Tibial nerve (tissue), 4 donors: Measurements from ENCODE around the gene MXRA8. TPM values are rescaled to one million over a fixed set of nuclear protein-coding genes. Genes with fewer than 3 reads are reported as not detected.

Source experiments
- DNase-seq, 2 donors: peaks; one replicate each; pipeline ENCODE4 v3.0.0-alpha.2; 2019; ENCODE audit warnings: low spot score in 2 of 2
- H3K27ac ChIP-seq, 4 donors: fragments of 200-600 bp; sonication (generic) in 3 of 4; one replicate each; pipeline ENCODE4 v1.5.1; 2017 to 2019; ENCODE audit warnings: mild to moderate bottlenecking in 1 of 4
- H3K27me3 ChIP-seq, 2 donors: fragments of 200-600 bp; sonication (generic) in 1 of 2; one replicate each; pipeline versions ENCODE4 v1.5.1 to v1.6.0; 2017 to 2019
- H3K36me3 ChIP-seq, 3 donors: fragments of 200-600 bp; sonication (generic); one replicate each; pipeline ENCODE4 v1.5.1; 2018 to 2019
- H3K4me1 ChIP-seq, 4 donors: fragments of 200-600 bp; sonication (generic) in 3 of 4; one replicate each; pipeline ENCODE4 v1.5.1; 2017 to 2019
- H3K4me3 ChIP-seq, 4 donors: fragments of 200-600 bp; sonication (generic) in 3 of 4; one replicate each; pipeline ENCODE4 v1.5.1; 2017 to 2019; ENCODE audit warnings: mild to moderate bottlenecking in 1 of 4, moderate library complexity in 1 of 4
- H3K9me3 ChIP-seq, 4 donors: fragments of 200-600 bp; sonication (generic) in 3 of 4; one replicate each; pipeline ENCODE4 v1.5.1; 2017 to 2019
- CTCF ChIP-seq, 5 experiments: fragments of 200-600 bp in 3 of 5; fragments of 450-650 bp in 2 of 5; sonication (generic) in 3 of 5; IDR thresholded peaks; one replicate each; pipeline ENCODE4 v1.5.1; 2016 to 2019; ENCODE audit warnings: antibody characterized with exemption in 5 of 5, mild to moderate bottlenecking in 3 of 5, moderate library complexity in 2 of 5
- EP300 ChIP-seq, 2 donors: sonication (generic); formaldehyde crosslinking; IDR thresholded peaks; one replicate each; pipeline ENCODE4 v1.6.1; 2017; ENCODE audit warnings: antibody characterized with exemption in 2 of 2, mild to moderate bottlenecking in 1 of 2
- POLR2A ChIP-seq, 2 donors: fragments of 450-650 bp; IDR thresholded peaks; one replicate each; pipeline ENCODE4 v1.6.1; 2017; ENCODE audit warnings: antibody characterized with exemption in 2 of 2, mild to moderate bottlenecking in 2 of 2, moderate library complexity in 2 of 2
- WGBS, 2 donors: methylation state at CpG; one replicate each; pipeline ENCODE4 v1.1.5; 2018; 5-methylcytosine and 5-hydroxymethylcytosine counted together
- total RNA-seq, 4 donors: library from RNA; depleted of rRNA; stranded (reverse); fragments of >200 nt; gene quantifications; one replicate each; pipeline ENCODE4 v1.1.0, GENCODE V29; 2016

Gene MXRA8
- total RNA-seq, 4 donors from 2014 or later = 351 to 659 (median 448) TPM

- no peak for DNase-seq
- Histone ChIP-seq H3K27me3 (no peaks in the 10 kb centered on the region), H3K4me1 (peaks cover 0 to 28% (median 12%) of the 10 kb centered on the region in 4 donors), H3K36me3 (peaks cover 2 to 82% (median 43%) of the 10 kb centered on the region in 3 donors), H3K9me3 (no peaks in the 10 kb centered on the region), H3K4me3 (no peak overlapping the region), H3K27ac (no peak overlapping the region)
- 85 to 87% methylated on average over 11 of the region's 11 CpGs for WGBS, 2 donors
- TF ChIP-seq EP300 (IDR thresholded peaks at IDR 0.05) (no peak), POLR2A (IDR thresholded peaks at IDR 0.05) (no peak), CTCF (IDR thresholded peaks at IDR 0.05) (no peak)
Observed at GRCh38 chr1:1395166-1395565, 36.8 kb upstream of the MXRA8 start.

GRCh38 chr1:1394116-1394515, 35.8 kb upstream of the MXRA8 start:
- no peak for DNase-seq
- peaks cover 4 to 92% (median 54%) of the 10 kb centered on the region in 3 donors for H3K36me3 ChIP-seq
- TF ChIP-seq EP300 (IDR thresholded peaks at IDR 0.05) = no peak
- TF ChIP-seq CTCF (IDR thresholded peaks at IDR 0.05) = no peak
- TF ChIP-seq POLR2A (IDR thresholded peaks at IDR 0.05) = no peak
- H3K27me3 ChIP-seq = no peaks in the 10 kb centered on the region
- 92 to 94% methylated on average over 7 of the region's 7 CpGs for WGBS, 2 donors
- H3K27ac ChIP-seq = no peak overlapping the region
- H3K4me1 ChIP-seq = peaks cover 0 to 21% (median 8%) of the 10 kb centered on the region in 4 donors
- no peaks in the 10 kb centered on the region for H3K9me3 ChIP-seq
- no peak overlapping the region for H3K4me3 ChIP-seq

- H3K9me3 ChIP-seq = no peaks in the 10 kb centered on the region
- no peak for DNase-seq
- no peak overlapping the region for H3K4me3 ChIP-seq
- peaks cover 4 to 99% (median 59%) of the 10 kb centered on the region in 3 donors for H3K36me3 ChIP-seq
- 89 to 90% methylated on average over 9 to 10 of the region's 11 CpGs for WGBS, 2 donors
- no peak overlapping the region for H3K27ac ChIP-seq
- no peaks in the 10 kb centered on the region for H3K27me3 ChIP-seq
- peaks cover 0 to 20% (median 8%) of the 10 kb centered on the region in 4 donors for H3K4me1 ChIP-seq
- TF ChIP-seq CTCF (IDR thresholded peaks at IDR 0.05) = no peak
- TF ChIP-seq EP300 (IDR thresholded peaks at IDR 0.05) = no peak
- no peak for TF ChIP-seq POLR2A (IDR thresholded peaks at IDR 0.05)
Observed at GRCh38 chr1:1393428-1393827, 35.1 kb upstream of the MXRA8 start.

- no peak for TF ChIP-seq POLR2A (IDR thresholded peaks at IDR 0.05)
- no peak for TF ChIP-seq EP300 (IDR thresholded peaks at IDR 0.05)
- no peak for TF ChIP-seq CTCF (IDR thresholded peaks at IDR 0.05)
- Histone ChIP-seq H3K27me3 (no peaks in the 10 kb centered on the region), H3K36me3 (peaks cover 4 to 100% (median 63%) of the 10 kb centered on the region in 3 donors), H3K4me3 (no peak overlapping the region), H3K9me3 (no peaks in the 10 kb centered on the region), H3K27ac (no peak overlapping the region), H3K4me1 (peaks cover 0 to 16% (median 4%) of the 10 kb centered on the region in 4 donors)
- DNase-seq = no peak
- WGBS, 2 donors = 88 to 90% methylated on average over 2 to 4 of the region's 4 CpGs
Observed at GRCh38 chr1:1393014-1393413, 34.7 kb upstream of the MXRA8 start.

GRCh38 chr1:1391225-1391624, 32.9 kb upstream of the MXRA8 start:
- 79 to 87% methylated on average over 12 of the region's 12 CpGs for WGBS, 2 donors
- H3K4me1 ChIP-seq = peaks cover 0 to 4% (median 0%) of the 10 kb centered on the region in 4 donors
- no peak overlapping the region for H3K27ac ChIP-seq
- DNase-seq = no peak
- H3K27me3 ChIP-seq = no peaks in the 10 kb centered on the region
- no peaks in the 10 kb centered on the region for H3K9me3 ChIP-seq
- no peak overlapping the region for H3K4me3 ChIP-seq
- H3K36me3 ChIP-seq = peaks cover 8 to 100% (median 77%) of the 10 kb centered on the region in 3 donors
- no peak for TF ChIP-seq CTCF (IDR thresholded peaks at IDR 0.05)
- no peak for TF ChIP-seq EP300 (IDR thresholded peaks at IDR 0.05)
- no peak for TF ChIP-seq POLR2A (IDR thresholded peaks at IDR 0.05)
